HCT116 (cell line): Measurements from ENCODE around the gene HOOK1. TPM values are rescaled to one million over a fixed set of nuclear protein-coding genes. Genes with fewer than 3 reads are reported as not detected.

ENCODE experiments used
- ATAC-seq: fragments of 200-7000 bp; cut with Tn5 transposase; 2 replicates; pipeline ENCODE4 v1.9.1; 2020; ENCODE audit warnings: mild to moderate bottlenecking, moderate library complexity
- BruUV-seq: library from RNA; stranded (reverse); fragments of 400-500 nt; replicated peaks from 2 replicates; lab custom pipeline; 2021; lab: Mats Ljungman, UMichigan
- CTCF ChIA-PET: fragments of 300-600 bp; sonication (Branson Sonifier 250); formaldehyde crosslinking; loops from one replicate; lab custom pipeline; 2021; ENCODE audit warnings: antibody characterized with exemption; lab: Charles Lee
- POLR2A ChIA-PET: fragments of 300-600, 350-600 bp; sonication (Branson Sonifier 250); formaldehyde crosslinking; loops from one replicate; lab custom pipeline; 2021; ENCODE audit warnings: antibody characterized with exemption; lab: Charles Lee
- RAD21 ChIA-PET, 2 experiments: fragments of 300-600 bp; sonication (Branson Sonifier 250); formaldehyde crosslinking; loops; one replicate each; lab custom pipeline; 2023; ENCODE audit warnings: low total read pairs in 2 of 2; ENCODE audit not compliant: uncharacterized antibody in 2 of 2, unreplicated experiment in 2 of 2, low non-redundant PET in 1 of 2; lab: Charles Lee
- DNase-seq: peaks from one replicate; pipeline ENCODE4 v3.0.0-alpha.2; 2010; ENCODE audit warnings: low read depth, low spot score
- H2AFZ ChIP-seq: fragments of 200-600 bp; shearing (Covaris generic), sonication (generic); 2 replicates; pipeline ENCODE4 v1.6.1; 2017; ENCODE audit warnings: low read depth, mixed run types, mixed read lengths, antibody characterized with exemption, low read length; ENCODE audit not compliant: poor library complexity, severe bottlenecking
- H3K27ac ChIP-seq: 2 replicates; pipeline ENCODE4 v1.5.1; 2012; ENCODE audit warnings: low read depth, low read length
- H3K27me3 ChIP-seq: fragments of 200-600 bp; sonication (generic); 2 replicates; pipeline ENCODE4 v1.6.1; 2016; ENCODE audit warnings: mixed run types, low read length, mixed read lengths; ENCODE audit not compliant: insufficient read depth
- H3K36me3 ChIP-seq, 2 experiments: fragments of 200-500 bp in 1 of 2; fragments of 200-600 bp in 1 of 2; sonication (Bioruptor generic) in 1 of 2; sonication (generic) in 1 of 2; 2 replicates each; pipeline versions ENCODE4 v1.5.1 to v1.6.1; 2014 to 2016; ENCODE audit warnings: low read length in 2 of 2, inconsistent platforms in 1 of 2, mixed read lengths in 1 of 2, mixed run types in 1 of 2; ENCODE audit not compliant: insufficient read depth in 2 of 2, control insufficient read depth in 1 of 2
- H3K4me1 ChIP-seq, 2 experiments: fragments of 200-600 bp in 1 of 2; sonication (generic) in 1 of 2; 2 replicates each; pipeline versions ENCODE4 v1.5.1 to v1.6.1; 2012 to 2017; ENCODE audit warnings: low read length in 2 of 2, inconsistent platforms in 1 of 2, mild to moderate bottlenecking in 1 of 2, mixed read lengths in 1 of 2, mixed run types in 1 of 2, moderate library complexity in 1 of 2; ENCODE audit not compliant: insufficient read depth in 2 of 2, control insufficient read depth in 1 of 2
- H3K4me2 ChIP-seq: fragments of 200-600 bp; sonication (generic); 2 replicates; pipeline ENCODE4 v1.6.1; 2017; ENCODE audit warnings: mixed run types, low read length, mixed read lengths
- H3K4me3 ChIP-seq, 2 experiments: fragments of 200-600 bp in 1 of 2; sonication (generic) in 1 of 2; replicated peaks in 1 of 2; 2 replicates each; pipeline ENCODE4 v1.5.1; 2011 to 2016; ENCODE audit warnings: low read length in 2 of 2, control low read depth in 1 of 2, low read depth in 1 of 2, mild to moderate bottlenecking in 1 of 2, mixed read lengths in 1 of 2, mixed run types in 1 of 2
- H3K79me2 ChIP-seq: fragments of 200-600 bp; sonication (generic); 2 replicates; pipeline ENCODE4 v1.6.1; 2017; ENCODE audit warnings: mild to moderate bottlenecking, mixed run types, low read length, moderate library complexity, mixed read lengths; ENCODE audit not compliant: insufficient read depth
- H3K9ac ChIP-seq: fragments of 200-600 bp; sonication (generic); 2 replicates; pipeline ENCODE4 v1.6.1; 2016; ENCODE audit warnings: low read length, mixed read lengths
- H3K9me2 ChIP-seq: fragments of 200-600 bp; sonication (generic), shearing (Covaris generic); 2 replicates; pipeline ENCODE4 v1.6.1; 2017; ENCODE audit warnings: mixed run types, mild to moderate bottlenecking, moderate library complexity; ENCODE audit not compliant: insufficient read depth
- H3K9me3 ChIP-seq, 2 experiments: fragments of 200-500 bp in 1 of 2; fragments of 200-600 bp in 1 of 2; sonication (Bioruptor generic) in 1 of 2; sonication (generic) in 1 of 2; 2 replicates each; pipeline ENCODE4 v1.6.1; 2014 to 2017; ENCODE audit warnings: low read length in 2 of 2, mixed read lengths in 2 of 2, inconsistent platforms in 1 of 2, low read depth in 1 of 2, mild to moderate bottlenecking in 1 of 2, mixed run types in 1 of 2, moderate library complexity in 1 of 2; ENCODE audit not compliant: control insufficient read depth in 1 of 2, insufficient read depth in 1 of 2
- H4K20me1 ChIP-seq: fragments of 200-600 bp; sonication (generic), shearing (Covaris generic); 2 replicates; pipeline ENCODE4 v1.6.1; 2017; ENCODE audit warnings: mixed run types, mild to moderate bottlenecking, moderate library complexity; ENCODE audit not compliant: insufficient read depth
- ATF3 ChIP-seq: IDR thresholded peaks from 2 replicates; pipeline ENCODE4 v1.6.1; 2012
- CBX3 ChIP-seq: IDR thresholded peaks from 2 replicates; pipeline ENCODE4 v1.6.1; 2012; ENCODE audit warnings: low read depth
- CEBPB ChIP-seq: IDR thresholded peaks from 2 replicates; pipeline ENCODE4 v1.6.1; 2012; ENCODE audit warnings: low read depth
- CTCF ChIP-seq, 3 experiments: fragments of 200-600 bp in 1 of 3; sonication (generic) in 1 of 3; IDR thresholded peaks in 2 of 3; conservative IDR thresholded peaks in 1 of 3; 2 replicates each; pipeline ENCODE4 v1.5.1; 2012 to 2017; ENCODE audit warnings: low read depth in 2 of 3, low read length in 2 of 3, antibody characterized with exemption in 1 of 3, borderline replicate concordance in 1 of 3, control low read depth in 1 of 3, mild to moderate bottlenecking in 1 of 3, mixed read lengths in 1 of 3, mixed run types in 1 of 3, moderate library complexity in 1 of 3; ENCODE audit not compliant: insufficient read depth in 1 of 3
- EGR1 ChIP-seq: IDR thresholded peaks from 2 replicates; pipeline ENCODE4 v1.6.1; 2012; ENCODE audit warnings: low read depth
- ELF1 ChIP-seq: IDR thresholded peaks from 2 replicates; pipeline ENCODE4 v1.6.1; 2012; ENCODE audit warnings: low read depth, borderline replicate concordance
- EZH2phosphoT487 ChIP-seq: fragments of 200-600 bp; IDR thresholded peaks from 2 replicates; pipeline ENCODE4 v1.6.1; 2018; ENCODE audit warnings: antibody characterized with exemption, borderline replicate concordance
- FOSL1 ChIP-seq: IDR thresholded peaks from 2 replicates; pipeline ENCODE4 v1.6.1; 2012; ENCODE audit warnings: low read depth
- JUND ChIP-seq: IDR thresholded peaks from 2 replicates; pipeline ENCODE4 v1.6.1; 2012
- POLR2AphosphoS5 ChIP-seq: IDR thresholded peaks from 2 replicates; pipeline ENCODE4 v1.6.1; 2011; ENCODE audit warnings: mild to moderate bottlenecking, low read depth, low read length, moderate library complexity
- RAD21 ChIP-seq: IDR thresholded peaks from 2 replicates; pipeline ENCODE4 v1.6.1; 2012; ENCODE audit warnings: low read depth, mild to moderate bottlenecking
- SIN3A ChIP-seq: IDR thresholded peaks from 2 replicates; pipeline ENCODE4 v1.6.1; 2012; ENCODE audit warnings: low read depth
- SRF ChIP-seq: IDR thresholded peaks from 2 replicates; pipeline ENCODE4 v1.6.1; 2012; ENCODE audit warnings: low read depth
- TCF7L2 ChIP-seq: IDR thresholded peaks from 2 replicates; pipeline ENCODE4 v1.7.0; 2011; ENCODE audit warnings: borderline replicate concordance, inconsistent platforms; ENCODE audit not compliant: insufficient read depth, insufficient read length; ENCODE audit errors: extremely low read depth
- ZFX ChIP-seq: fragments of 450-650 bp; IDR thresholded peaks from 2 replicates; pipeline ENCODE4 v1.6.1; 2017
- ZNF274 ChIP-seq: fragments of 200-500 bp; sonication (Bioruptor generic); IDR thresholded peaks from 2 replicates; pipeline ENCODE4 v1.6.1; 2014; ENCODE audit warnings: mild to moderate bottlenecking, low read depth, low read length, inconsistent platforms
- intact Hi-C: fragments of 100-400 bp; cut with micrococcal nuclease; formaldehyde crosslinking; loops from 2 replicates; pipeline ENCODE4 v1.10.0; 2022
- total RNA-seq: library from RNA; stranded (reverse); gene quantifications from one replicate; pipeline ENCODE4 v1.2.1, GENCODE V29; 2021; ENCODE audit not compliant: unreplicated experiment

The HOOK1 gene
- total RNA-seq, 1 experiment from 2014 or later = 30.9 TPM

- Histone ChIP-seq H4K20me1 (no peaks in the 10 kb centered on the region; the same call in 1 of the 2 replicates), H2AFZ (no peak overlapping the region), H3K4me1 (no peaks in the 10 kb centered on the region), H3K79me2 (no peaks in the 10 kb centered on the region), H3K9me2 (no peaks in the 10 kb centered on the region), H3K4me2 (no peak overlapping the region), H3K27me3 (no peaks in the 10 kb centered on the region), H3K9ac (no peak overlapping the region), H3K9me3 (no peaks in the 10 kb centered on the region), H3K4me3 (no peak overlapping the region), H3K27ac (no peak overlapping the region), H3K36me3 (0 out of 4 replicates have a peak, but pooled peaks cover 0 to 4% of the 10 kb centered on the region in 2 experiments)
- DNase-seq (no peak), ATAC-seq (no peak)
- no TSS peak for BruUV-seq
- ChIA-PET RAD21 (no interaction called here), CTCF (no interaction called here), POLR2A (no interaction called here)
- intact Hi-C loops = no loop called here
- TF ChIP-seq FOSL1 = no peak
Observed at GRCh38 chr1:59856725-59857338, 42.1 kb downstream of the HOOK1 start.

DNA sequence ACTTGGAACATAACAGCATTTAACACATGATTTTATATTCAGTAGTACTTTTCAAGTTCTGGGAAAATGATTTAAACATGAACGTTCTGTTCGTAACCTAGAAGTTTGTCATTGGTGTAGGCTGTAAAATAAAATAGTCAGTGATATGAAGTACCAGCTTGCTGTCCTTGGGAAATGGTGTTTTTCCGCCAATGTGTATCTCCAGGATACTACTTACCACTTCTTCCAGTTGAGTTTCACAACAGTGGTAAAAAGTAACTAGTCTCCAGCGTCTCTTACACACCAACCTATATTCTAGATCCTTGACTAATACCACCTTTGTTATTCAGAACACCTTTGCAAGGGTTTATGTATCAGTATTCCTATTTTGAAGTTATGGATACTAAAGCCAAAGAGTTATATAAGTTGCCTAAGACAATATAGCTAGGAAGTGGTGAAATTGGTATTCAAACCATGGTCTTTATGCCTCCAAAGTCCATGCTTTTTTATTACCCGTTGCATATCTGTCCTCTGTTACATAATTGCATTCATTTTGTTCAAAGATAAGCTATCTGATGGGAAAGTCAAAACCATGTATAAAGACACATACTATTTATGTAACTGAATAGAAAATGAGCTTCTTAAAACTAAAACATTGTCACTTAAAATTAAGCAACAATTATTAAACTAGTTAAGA, 43.1 kb downstream of the HOOK1 start:
- no peaks in the 10 kb centered on the region for H3K27me3 ChIP-seq
- TF ChIP-seq JUND = no peak
- no peak for TF ChIP-seq ELF1
- TF ChIP-seq ZNF274 = no peak
- TF ChIP-seq EZH2phosphoT487 = no peak
- no peak for TF ChIP-seq POLR2AphosphoS5
- no peak for TF ChIP-seq ZFX
- TF ChIP-seq RAD21 = no peak
- no peak for TF ChIP-seq CBX3
- no peak for TF ChIP-seq ATF3
- TF ChIP-seq CTCF (IDR thresholded peaks at IDR 0.05 in 2 of 3, conservative IDR thresholded peaks at IDR 0.05 in 1 of 3; ENCODE audit: borderline replicate concordance in 1 of 3, insufficient read depth in 1 of 3, low read depth in 2 of 3, low read length in 2 of 3) = no peak
- no peak for TF ChIP-seq SIN3A
- TF ChIP-seq EGR1 = no peak
- no peak for TF ChIP-seq SRF
- no peak for TF ChIP-seq TCF7L2
- no peak for TF ChIP-seq CEBPB

More for the DNA sequence above, 43.1 kb downstream of the HOOK1 start:
- Histone ChIP-seq H3K9ac (no peak overlapping the region), H2AFZ (no peak overlapping the region), H3K79me2 (no peaks in the 10 kb centered on the region), H3K9me3 (no peaks in the 10 kb centered on the region), H3K27ac (no peak overlapping the region), H3K4me1 (no peaks in the 10 kb centered on the region), H3K4me2 (no peak overlapping the region), H4K20me1 (no peaks in the 10 kb centered on the region; the same call in 1 of the 2 replicates), H3K9me2 (no peaks in the 10 kb centered on the region), H3K4me3 (no peak overlapping the region), H3K36me3 (peaks cover 0 to 4% of the 10 kb centered on the region in 2 experiments; a peak in 1 of 4 replicates)
- ATAC-seq (no peak), DNase-seq (no peak)
- POLR2A ChIA-PET = no interaction called here
- BruUV-seq = no TSS peak
- CTCF ChIA-PET = interaction anchor here (1.3 kb wide), 1 partner anchor 90 kb away, joined by 3 read pairs; no protein-coding TSS in a partner anchor
- RAD21 ChIA-PET = no interaction called here
- intact Hi-C loops = no loop called here
